HG02938 (cell line): ENCODE results near the gene RNLS.

Experiments
- ATAC-seq: cut with Tn5 transposase; IDR thresholded peaks from one replicate; pipeline ENCODE4 v1.9.1; 2021; ENCODE audit warnings: mild to moderate bottlenecking, moderate library complexity; ENCODE audit not compliant: unreplicated experiment

The RNLS gene

DNA sequence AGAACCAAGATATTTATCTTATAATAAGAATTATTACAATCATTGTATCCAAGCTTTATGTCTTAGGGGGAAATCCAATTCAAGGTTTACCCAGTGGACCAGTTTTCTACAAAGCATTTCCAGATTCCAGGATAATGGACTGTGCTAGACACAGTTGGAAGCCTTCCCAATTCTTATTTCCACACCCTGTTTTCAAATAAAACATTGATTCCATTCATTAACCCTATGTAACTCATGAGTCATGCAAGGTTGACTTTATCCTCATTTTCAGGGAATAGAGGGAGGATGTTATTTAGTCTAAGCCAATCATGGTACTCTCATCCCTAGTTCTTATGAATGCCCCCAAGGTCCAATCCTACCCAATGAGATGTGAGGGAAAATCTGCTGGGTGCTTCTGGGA lies 145.7 kb downstream of the RNLS start:
- ATAC-seq, result no peak

DNA sequence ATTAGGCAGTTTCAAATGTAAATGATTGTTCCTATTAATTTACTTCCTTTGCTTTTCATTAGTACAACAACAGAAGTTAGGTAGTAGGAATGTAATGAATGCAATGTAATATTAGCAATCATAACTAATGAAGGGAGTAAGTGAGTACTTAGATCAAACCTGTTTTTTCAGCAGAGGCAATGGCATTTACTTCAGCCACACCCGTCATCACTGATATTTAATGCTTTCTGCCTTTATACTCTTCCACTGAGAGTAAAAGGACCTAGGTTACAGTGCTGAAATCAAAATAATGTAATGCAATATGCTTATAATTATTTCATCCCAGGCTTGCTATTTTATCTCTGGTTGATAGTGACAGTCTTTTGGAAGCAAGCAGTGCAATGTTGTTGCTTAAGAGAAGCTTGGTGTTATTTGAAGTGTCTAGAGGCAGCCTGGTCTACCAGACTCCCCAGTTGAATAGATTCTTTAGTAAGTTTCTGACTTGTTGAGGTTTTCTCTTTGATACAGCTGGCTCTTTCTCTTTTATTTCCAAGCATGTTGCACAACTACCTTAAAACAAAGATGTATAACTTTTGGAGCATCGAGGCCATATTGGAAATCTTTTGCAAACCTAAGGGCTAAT lies 149.4 kb downstream of the RNLS start:
- no peak for ATAC-seq

DNA sequence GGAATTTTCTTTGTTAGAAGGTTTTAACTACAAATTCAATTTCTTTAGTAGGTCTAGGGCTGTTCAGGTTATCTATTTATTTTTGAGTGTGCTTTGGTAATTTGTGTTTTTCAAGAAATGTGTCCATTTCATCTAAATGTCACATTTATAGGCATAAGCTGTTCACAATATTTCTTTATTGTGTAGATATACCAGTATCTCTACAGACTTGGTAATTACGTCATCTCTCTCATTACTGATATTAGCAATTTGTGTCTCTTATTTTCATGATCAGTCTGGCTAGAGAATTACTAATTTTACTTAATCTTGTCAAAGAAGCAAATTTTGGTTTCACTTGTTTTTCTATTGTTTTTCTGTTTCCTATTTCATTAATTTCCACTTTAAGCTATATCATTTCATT lies 152.0 kb downstream of the RNLS start:
- no peak for ATAC-seq

DNA sequence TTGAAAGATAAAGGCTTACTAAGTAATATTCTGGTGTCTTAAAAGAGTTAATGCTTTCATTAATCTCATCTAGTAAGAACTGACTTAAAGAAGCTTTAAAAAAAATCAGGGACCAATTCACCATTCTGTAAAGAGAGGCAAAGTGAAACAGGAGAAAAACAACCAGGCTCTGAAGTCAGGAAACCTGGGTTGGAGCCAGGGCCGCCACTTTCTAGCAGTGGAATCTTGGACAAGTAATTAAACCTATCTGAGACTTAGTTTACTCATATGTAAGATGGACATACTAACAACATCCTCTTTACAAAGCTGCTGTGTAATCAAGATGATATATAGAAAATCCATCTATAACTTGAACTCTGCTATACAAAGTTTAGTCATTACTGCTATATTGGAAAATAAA lies 154.1 kb downstream of the RNLS start:
- no peak for ATAC-seq

- ATAC-seq, result no peak
Observed at GRCh38 chr10:88428442-88428841, 154.7 kb downstream of the RNLS start.

- no peak for ATAC-seq
Observed at GRCh38 chr10:88427024-88427423, 156.1 kb downstream of the RNLS start.

- no peak for ATAC-seq
Observed at GRCh38 chr10:88424881-88425280, 158.2 kb downstream of the RNLS start.

- no peak for ATAC-seq
Observed at GRCh38 chr10:88423732-88424131, 159.4 kb downstream of the RNLS start.

DNA sequence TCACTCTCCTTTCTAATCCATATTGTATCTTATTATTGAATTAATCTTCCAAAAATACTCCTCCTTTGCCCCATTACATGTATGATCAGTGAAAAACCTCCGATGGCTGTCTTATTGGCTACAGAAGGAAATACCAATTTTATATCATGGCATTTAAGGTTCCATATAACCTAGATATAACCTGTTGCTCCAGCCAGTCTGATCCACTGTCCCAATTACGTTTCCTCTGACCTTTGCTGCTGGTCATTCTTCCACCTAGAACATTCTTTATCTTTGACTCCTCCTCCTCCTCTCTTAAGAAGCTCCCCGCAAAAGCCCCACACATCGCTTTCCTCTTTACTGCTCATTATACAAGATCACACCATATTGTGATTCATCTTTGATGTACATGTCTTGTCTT lies 161.5 kb downstream of the RNLS start:
- ATAC-seq, result no peak

- ATAC-seq, result no peak
Observed at GRCh38 chr10:88418871-88419270, 164.2 kb downstream of the RNLS start.

GRCh38 chr10:88417387-88418030 lies 165.6 kb downstream of the RNLS start:
- ATAC-seq, result no peak

DNA sequence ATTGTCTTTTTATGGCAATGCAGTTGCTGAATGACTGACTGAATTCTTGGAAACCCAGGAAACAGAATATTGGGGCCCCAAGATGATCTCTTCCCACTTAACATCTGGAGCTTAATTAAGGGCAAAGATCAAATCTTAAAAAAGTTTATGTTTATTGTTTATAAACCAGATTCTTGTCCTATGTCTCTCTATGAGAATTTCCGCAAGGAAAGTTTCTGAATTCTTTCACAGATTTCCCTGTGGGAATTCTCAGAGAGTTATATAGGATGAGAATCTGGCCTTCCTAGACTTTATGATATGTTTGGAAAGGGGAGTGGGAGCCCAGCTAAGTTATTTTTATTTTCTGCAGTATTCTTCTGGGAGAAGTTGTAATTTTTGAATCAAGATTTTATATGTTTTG lies 166.3 kb downstream of the RNLS start:
- no peak for ATAC-seq

- no peak for ATAC-seq
Observed at GRCh38 chr10:88415533-88416130, 167.5 kb downstream of the RNLS start.

DNA sequence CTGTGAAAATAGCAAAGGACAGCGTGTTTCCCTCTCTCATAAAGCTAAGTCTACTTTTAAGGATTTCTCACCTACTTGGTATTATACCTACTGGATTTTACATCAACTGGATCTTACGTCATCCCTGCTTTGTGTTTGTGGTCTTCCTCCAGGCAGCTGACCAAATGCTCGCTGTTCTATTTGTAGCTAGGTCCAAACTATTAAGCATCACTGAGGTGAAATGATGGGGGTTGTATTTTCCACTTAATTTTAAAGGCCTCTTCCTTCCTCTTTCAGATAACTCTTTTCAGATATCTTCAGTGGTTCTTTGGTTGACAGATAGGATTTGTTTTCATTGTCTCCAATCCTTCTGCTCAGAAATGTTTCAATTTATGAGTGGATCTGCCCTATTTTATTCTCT lies 169.7 kb downstream of the RNLS start:
- no peak for ATAC-seq

- ATAC-seq, result no peak
Observed at GRCh38 chr10:88411772-88412349, 171.3 kb downstream of the RNLS start.

DNA sequence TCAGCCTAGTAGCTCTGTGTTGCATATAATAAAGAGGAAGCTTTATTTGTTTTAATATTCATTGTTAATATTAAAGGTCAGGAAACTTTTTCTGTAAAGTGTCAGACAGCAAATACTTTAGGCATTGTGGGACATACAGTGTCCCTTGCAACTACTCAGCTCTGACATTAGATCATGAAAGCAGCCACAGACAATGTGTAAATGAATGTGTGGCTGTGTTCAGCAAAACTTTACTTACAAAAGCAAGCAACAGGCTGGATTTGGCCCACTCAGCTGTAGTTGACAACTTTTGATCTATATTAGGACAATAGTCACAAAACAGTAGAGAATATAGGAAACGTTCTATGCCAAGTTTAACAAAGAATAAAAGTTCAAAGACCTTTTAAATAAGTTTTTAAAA lies 173.3 kb downstream of the RNLS start:
- ATAC-seq, result no peak

DNA sequence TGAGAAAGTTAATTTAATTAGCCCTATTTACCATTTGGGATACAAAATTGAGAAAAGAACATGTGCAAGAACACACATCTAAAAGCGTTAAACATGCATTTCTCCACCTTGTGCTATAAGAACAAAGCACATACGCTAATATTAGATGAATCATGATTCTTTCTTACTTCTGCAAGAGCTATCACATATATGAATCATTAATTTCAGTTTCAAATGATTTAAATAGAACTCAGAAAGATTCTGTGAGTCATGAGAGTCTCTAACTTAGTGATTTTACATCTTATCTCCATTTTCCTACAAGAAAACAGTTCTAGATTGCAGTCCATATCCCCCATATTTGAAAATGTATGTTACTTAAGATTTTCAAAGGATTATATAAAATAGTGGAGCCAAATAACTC lies 173.9 kb downstream of the RNLS start:
- ATAC-seq, result peak; percentile 74

- ATAC-seq, result no peak
Observed at GRCh38 chr10:88408096-88408495, 175.0 kb downstream of the RNLS start.

DNA sequence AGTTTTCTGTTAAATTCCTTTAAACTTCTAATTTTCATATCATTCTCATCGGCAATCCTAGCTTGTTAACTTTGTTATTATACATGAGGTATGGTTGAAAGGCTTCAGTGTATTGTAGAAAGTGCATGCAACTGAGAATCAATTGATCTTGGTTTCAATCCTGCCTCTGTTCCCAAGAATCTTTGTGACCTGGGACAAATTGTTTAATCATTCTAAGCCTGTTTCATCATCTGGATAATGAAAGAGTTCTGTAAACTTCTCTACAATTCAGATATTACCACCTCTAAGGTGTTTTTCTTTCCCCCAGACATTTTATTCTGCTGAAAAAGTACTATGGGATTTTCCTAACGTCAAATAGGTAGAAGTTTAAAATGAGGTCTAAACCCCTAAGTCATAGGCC lies 179.0 kb downstream of the RNLS start:
- no peak for ATAC-seq

GRCh38 chr10:88401671-88402347 lies 181.3 kb downstream of the RNLS start:
- no peak for ATAC-seq

DNA sequence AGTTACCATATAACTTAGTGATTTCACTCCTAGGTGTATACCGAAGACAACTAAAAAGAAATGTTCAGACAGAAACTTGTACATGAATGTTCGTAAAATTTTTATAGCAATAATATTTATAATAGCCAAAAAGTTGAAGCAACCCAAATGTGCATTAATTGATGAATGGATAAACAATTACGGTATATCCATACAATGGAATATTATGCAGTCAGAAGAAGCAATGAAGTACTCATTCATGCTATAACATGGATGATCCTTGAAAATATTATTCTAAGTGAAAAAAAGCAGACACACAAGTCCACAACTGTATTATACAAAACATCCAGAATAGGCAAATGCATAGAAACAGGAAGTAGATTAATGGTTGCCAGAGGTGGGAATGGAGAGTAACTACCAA lies 183.9 kb downstream of the RNLS start:
- ATAC-seq, result no peak

DNA sequence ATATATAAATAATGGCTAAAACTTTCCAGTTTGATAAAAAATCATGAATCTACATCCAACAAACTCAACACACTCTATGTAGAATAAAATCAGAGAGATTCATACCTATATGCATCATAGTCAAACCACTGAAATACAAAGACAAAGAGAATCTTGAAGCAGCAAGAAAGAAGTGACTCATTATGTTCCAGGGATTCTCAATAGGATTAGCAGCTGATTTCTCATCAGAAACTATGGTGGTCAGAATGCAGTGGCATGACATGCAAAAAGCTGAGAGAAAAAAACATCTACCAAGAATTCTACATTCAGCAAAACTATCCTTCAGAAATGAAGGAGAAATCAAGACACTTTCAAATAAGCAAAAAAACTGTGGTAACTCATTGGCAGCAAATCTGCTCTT lies 187.4 kb downstream of the RNLS start:
- no peak for ATAC-seq
